ENCODE data around the gene SSC5D.

The SSC5D gene

GRCh38 chr19:55456347-55456746 is 31.9 kb upstream of the SSC5D start:
- DNase-seq (ENCODE audit: low read depth) = no peak
- no peak for TF ChIP-seq CTCF (IDR thresholded peaks at IDR 0.05; ENCODE audit: low read depth, low read length, missing control alignments)
- no peak overlapping the region for H3K4me3 ChIP-seq (ENCODE audit: low read depth, low read length)

GRCh38 chr19:55457683-55458457 is 30.4 kb upstream of the SSC5D start:
- no peak overlapping the region for H3K4me3 ChIP-seq (ENCODE audit: low read depth, low read length)
- TF ChIP-seq CTCF (IDR thresholded peaks at IDR 0.05; ENCODE audit: low read depth, low read length, missing control alignments) = no peak
- no peak for DNase-seq (ENCODE audit: low read depth)

GRCh38 chr19:55459551-55459949 is 28.7 kb upstream of the SSC5D start:
- no peak for TF ChIP-seq CTCF (IDR thresholded peaks at IDR 0.05; ENCODE audit: low read depth, low read length, missing control alignments)
- no peak overlapping the region for H3K4me3 ChIP-seq (ENCODE audit: low read depth, low read length)
- no peak for DNase-seq (ENCODE audit: low read depth)

DNA sequence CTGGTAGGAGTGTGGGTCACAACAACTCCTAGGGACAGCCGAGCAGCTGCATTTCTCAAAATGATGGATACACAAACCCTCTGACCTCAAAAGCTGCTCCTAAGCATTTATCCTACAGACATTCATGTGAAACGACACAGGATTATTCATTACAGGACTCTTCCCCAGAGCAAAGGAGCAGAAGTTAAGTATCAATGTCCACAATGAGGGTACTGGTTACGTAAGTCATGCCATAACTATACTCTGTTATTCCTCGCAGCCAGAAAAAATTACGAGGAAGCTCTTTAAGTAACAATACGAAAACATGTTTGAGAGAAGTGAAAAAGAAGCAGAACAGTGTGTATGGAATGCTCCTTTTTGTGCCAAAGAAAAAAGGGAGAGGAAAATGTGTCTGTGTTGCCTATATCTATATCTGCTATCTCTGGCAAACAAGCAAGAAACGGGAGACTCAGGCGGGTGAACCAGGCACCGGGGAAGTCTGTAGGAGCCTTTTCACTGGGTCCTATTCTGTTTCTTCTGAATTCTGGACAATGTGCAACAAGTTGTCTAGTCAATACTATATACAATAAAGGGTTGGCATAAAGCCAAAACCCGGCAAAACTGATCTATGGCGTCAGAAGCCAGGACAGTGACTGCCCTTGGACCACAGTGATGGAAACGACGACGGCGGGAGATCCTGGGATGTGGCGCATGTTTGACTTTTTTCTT is 28.1 kb upstream of the SSC5D start:
- no peak for DNase-seq (ENCODE audit: low read depth)
- no peak overlapping the region for H3K4me3 ChIP-seq (ENCODE audit: low read depth, low read length)
- TF ChIP-seq CTCF (IDR thresholded peaks at IDR 0.05; ENCODE audit: low read depth, low read length, missing control alignments) = no peak

DNA sequence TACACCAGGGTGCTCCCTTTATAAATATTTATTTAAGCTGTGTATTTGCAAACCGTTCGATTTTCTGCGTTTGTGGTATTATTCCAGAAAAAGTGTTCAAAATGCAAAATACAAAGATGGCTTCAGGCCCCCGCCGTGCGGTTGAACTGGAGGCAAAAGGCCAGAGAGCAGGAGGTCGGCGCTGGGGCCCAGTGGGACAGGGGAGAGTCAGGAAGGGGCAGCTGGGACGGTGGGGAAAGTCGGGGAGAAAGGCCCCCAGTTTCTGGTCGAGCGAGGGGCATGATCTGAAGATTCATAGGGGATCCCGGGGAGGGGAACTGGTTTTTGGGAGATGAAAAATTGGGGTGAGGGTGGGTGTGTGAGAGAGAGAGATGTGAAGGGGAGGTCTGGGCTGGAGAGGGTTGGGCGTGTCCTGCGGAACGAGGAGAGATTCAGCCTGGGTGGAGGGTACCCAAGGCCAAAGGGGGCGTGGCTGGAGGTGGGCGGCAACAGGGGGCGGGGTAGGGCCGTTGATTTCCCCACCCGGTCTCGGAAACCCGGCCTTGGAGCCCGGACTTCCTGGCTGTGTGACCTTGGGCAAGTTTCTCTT is 27.5 kb upstream of the SSC5D start:
- no peak for TF ChIP-seq CTCF (IDR thresholded peaks at IDR 0.05; ENCODE audit: low read depth, low read length, missing control alignments)
- DNase-seq (ENCODE audit: low read depth) = no peak
- peak overlapping the region; percentile 90 for H3K4me3 ChIP-seq (ENCODE audit: low read depth, low read length)

DNA sequence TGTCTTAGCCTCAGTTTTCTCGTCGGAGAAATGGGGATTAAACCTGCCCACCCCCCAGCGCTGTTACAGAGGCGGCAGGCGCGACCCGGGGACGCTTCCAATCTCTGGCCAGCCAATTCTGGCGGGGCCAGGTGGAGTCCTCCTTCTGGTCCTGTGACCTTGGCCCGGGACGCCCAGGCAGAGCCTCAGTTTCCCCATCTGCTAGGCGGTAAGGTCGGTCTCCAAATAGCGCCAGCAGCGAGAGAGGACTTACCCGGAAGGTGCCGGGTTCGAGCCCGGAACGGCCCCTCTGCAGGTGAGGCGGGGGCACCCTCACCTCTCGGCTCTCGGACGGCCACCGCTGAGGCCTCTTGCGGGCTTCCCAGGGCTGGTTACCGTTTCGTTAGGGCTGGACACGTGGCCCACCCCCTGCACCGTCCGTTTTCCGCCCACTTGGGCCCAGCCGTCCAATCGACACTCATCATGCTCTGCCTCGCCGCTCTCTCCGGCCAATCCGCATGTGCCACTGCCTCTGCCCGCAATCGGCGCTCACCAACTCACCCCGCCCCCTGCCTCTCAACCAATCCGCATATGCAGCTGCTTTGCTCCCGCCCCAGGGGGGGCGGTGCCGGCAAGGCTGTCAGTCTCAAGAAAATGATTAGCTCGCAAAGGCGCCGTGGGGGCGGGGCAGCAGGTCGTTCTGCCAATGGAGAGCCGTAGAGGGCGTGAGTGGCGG is 26.8 kb upstream of the SSC5D start, which contains the start of gene ISOC2:
Gene ISOC2 (minus strand): TSS at position 384 of the 715 bp plus-strand sequence. CDS start 5,156 bp downstream, outside the sequence.
- peak; percentile 99 for DNase-seq (ENCODE audit: low read depth)
- peak within 1 kb of the TSS; percentile 90 for H3K4me3 ChIP-seq (ENCODE audit: low read depth, low read length)
- TF ChIP-seq CTCF (IDR thresholded peaks at IDR 0.05; ENCODE audit: low read depth, low read length, missing control alignments) = no peak

Data from GM12864 (cell line).